Adrenal gland (tissue), 5 donors: ENCODE results near the gene AACS.

ENCODE experiments used
- POLR2A ChIP-seq, 2 donors: fragments of 450-650 bp; IDR thresholded peaks; one replicate each; pipeline ENCODE4 v1.6.1; 2017; ENCODE audit warnings: antibody characterized with exemption in 2 of 2, mild to moderate bottlenecking in 2 of 2, moderate library complexity in 1 of 2
- TF ChIP-seq, protein P1 (sequence below), 6 experiments: fragments of 450-650 bp in 4 of 6; fragments of 200-600 bp in 2 of 6; sonication (generic) in 1 of 6; IDR thresholded peaks; 1 replicate in 5 of 6; 2 replicates in 1 of 6; pipeline versions ENCODE4 v1.5.1 to v1.8.0; 2016 to 2021; ENCODE audit warnings: antibody characterized with exemption in 6 of 6, mild to moderate bottlenecking in 2 of 6, moderate library complexity in 1 of 6
- donor health status: DM: no; HTN: no; CAD: no.

DNA sequence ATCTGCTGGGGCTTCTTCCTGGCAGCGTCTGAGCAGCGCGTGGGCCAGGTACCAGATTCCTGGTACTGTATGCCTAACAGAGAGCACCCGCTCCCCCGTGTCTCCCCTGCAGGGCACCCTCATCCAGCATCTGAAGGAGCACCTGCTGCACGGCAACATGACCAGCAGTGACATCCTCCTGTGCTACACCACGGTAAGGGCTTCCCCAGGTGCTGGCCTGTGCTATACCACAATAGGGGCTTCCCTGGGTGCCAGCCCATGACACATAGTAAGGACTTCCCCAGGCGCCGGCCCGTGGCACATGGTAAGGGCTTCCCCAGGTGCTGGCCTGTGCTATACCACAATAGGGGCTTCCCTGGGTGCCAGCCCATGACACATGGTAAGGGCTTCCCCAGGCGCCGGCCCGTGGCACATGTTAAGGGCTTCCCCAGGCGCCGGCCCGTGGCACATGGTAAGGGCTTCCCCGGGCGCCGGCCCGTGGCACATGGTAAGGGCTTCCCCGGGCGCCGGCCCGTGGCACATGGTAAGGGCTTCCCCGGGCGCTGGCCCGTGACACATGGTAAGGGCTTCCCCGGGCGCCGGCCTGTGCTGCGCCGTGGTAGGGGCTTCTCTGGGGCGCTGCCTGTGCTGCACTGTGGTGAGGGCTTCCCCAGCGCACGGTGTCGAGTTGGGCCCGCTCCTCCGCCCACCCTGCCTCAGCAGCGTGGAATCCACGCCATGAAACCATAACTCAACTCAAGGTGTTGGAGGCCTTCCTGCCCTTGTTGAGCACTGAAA is 49.3 kb downstream of the AACS start:
- TF ChIP-seq, protein P1, sequence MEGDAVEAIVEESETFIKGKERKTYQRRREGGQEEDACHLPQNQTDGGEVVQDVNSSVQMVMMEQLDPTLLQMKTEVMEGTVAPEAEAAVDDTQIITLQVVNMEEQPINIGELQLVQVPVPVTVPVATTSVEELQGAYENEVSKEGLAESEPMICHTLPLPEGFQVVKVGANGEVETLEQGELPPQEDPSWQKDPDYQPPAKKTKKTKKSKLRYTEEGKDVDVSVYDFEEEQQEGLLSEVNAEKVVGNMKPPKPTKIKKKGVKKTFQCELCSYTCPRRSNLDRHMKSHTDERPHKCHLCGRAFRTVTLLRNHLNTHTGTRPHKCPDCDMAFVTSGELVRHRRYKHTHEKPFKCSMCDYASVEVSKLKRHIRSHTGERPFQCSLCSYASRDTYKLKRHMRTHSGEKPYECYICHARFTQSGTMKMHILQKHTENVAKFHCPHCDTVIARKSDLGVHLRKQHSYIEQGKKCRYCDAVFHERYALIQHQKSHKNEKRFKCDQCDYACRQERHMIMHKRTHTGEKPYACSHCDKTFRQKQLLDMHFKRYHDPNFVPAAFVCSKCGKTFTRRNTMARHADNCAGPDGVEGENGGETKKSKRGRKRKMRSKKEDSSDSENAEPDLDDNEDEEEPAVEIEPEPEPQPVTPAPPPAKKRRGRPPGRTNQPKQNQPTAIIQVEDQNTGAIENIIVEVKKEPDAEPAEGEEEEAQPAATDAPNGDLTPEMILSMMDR (IDR thresholded peaks at IDR 0.05): no peak
- TF ChIP-seq POLR2A (IDR thresholded peaks at IDR 0.05): no peak
